T-helper 22 cell (primary cell): ENCODE data around the gene AAR2.

Experiments used
- DNase-seq: peaks from one replicate; pipeline ENCODE4 v3.0.0-alpha.2; 2020; ENCODE audit warnings: low read depth

AAR2 gene

GRCh38 chr20:36218380-36219064, 17.8 kb upstream of the AAR2 start:
- no peak for DNase-seq

- no peak for DNase-seq
Observed at GRCh38 chr20:36219671-36220220, 16.5 kb upstream of the AAR2 start.

GRCh38 chr20:36225666-36226065, 10.6 kb upstream of the AAR2 start:
- no peak for DNase-seq

- DNase-seq = no peak
Observed at GRCh38 chr20:36228770-36229169, 7.5 kb upstream of the AAR2 start.

DNA sequence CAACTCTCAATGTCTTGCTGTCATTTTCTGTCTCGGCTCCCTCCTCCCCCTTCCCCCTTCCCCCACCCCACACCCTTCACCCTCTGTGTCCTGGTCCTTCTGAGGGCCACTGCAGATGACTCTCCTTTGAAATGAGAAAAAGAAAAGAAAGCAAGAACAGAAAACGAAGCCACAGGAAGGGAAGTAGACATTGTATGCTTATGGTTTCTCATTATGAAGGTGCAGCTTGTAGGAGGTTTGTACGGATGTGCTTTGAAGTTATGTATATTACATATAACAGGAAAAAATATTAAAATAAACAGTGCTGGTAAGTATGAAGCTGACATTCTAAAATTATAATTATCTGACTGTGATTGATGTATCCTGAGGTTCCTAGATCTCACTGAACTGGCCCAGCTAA, 6.3 kb upstream of the AAR2 start:
- DNase-seq = no peak

GRCh38 chr20:36231331-36231730, 4.9 kb upstream of the AAR2 start:
- DNase-seq = no peak

DNA sequence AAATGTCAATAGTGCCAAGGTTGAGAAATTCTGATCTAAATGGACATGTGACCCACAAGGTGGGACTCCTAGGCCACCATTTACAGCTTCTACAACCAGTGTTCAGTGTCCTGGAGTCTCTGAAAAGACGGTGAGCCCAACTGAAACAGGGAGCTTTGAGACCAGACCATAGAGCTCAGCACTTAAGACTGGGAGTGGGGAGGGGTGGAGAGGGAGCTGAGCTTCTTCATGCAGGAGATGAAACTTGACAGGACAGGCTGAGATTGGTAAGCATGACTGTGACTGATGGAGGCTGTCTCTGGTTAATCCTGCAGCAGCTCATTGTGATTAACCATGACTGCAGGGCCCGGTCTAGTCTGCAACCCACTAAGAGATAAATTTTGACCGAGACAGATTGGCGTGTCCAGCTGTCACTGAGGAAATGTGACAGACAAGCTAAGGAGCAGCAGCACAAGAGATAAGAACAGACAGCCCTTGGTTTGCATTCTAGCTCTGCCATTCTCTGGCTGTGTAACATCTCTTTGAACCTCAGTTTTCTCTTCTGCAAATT, 1.4 kb upstream of the AAR2 start:
- no peak for DNase-seq

- DNase-seq = no peak
Observed at GRCh38 chr20:36236786-36237121, 476 bp downstream of the AAR2 start.

DNA sequence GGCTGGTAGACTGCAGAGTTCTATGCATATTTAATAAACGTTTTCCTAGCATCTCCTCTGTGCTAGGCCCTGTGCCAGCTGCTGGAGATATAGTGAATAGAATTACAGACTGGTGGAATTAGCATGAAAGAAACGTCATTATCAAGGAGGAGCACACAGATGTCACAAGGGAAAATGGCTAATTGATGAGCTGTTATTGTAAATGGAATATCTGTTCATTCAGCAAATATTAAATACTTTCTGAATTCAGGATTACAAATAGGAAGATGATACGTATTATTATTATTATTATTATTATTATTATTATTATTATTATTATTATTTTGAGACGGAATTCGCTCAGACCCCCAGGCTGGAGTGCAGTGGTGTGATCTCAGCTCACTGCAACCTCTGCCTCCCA, 1.2 kb downstream of the AAR2 start:
- DNase-seq = no peak

GRCh38 chr20:36238153-36238552, 1.9 kb downstream of the AAR2 start:
- DNase-seq = no peak

- no peak for DNase-seq
Observed at GRCh38 chr20:36238760-36239159, 2.5 kb downstream of the AAR2 start.

GRCh38 chr20:36240076-36240475, 3.8 kb downstream of the AAR2 start:
- DNase-seq = no peak

DNA sequence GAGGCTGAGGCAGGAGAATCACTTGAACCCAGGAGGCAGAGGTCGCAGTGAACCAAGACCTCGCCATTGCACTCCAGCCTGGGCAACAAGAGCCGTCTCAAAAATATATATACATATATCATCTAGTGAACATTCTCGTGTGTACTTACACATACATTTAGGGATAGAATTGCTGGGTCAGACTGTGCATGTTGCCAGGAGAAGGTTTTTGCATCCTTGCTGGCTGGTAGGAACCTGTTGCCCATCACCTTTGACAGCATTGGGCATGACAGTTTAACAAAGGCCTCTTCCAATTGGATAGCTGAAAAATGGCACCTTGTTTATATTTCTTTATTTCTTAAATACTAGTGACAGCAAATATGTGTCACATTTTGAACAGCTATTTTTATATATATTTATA, 5.4 kb downstream of the AAR2 start:
- DNase-seq = no peak

GRCh38 chr20:36243726-36244125, 7.4 kb downstream of the AAR2 start:
- no peak for DNase-seq

DNA sequence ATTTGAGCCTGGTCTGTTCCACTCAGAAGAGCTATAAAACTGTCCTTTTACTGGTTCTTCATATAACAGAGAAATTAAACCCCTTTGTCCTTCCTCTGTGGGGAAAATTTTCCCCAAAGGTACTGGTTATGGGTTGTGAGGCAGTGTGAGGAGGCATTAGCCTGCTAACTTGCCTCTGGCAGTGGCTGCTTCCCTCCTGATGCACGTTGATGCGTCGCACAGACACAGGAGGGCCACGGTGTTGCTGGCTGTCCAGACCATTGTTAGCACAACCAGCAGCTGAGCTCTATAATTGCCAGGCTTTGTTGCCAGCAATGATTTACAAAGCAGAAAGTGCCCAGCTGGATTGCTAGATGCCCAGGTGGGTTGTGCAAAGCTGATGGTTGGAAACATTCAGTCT, 10.1 kb downstream of the AAR2 start:
- DNase-seq = no peak

DNA sequence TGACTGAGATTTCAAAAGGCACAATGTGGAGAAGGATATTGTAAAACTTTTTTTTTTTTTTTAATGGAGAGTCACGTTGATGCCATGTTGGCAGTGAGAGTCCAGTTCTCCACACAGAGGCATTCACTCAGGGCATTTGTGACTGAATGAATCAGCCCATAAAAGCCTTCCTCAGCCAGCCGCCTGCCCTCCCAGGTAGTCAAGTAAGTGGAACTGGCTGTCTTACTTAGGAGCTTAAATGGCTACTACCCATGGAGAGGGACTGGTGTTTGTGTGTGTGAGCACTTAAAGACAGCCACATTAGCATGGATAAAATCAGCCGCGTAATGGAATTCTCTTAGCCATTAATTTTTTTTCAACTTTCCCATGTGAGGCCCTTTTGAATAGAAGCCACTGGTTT, 12.6 kb downstream of the AAR2 start:
- no peak for DNase-seq

GRCh38 chr20:36249450-36249849, 13.2 kb downstream of the AAR2 start:
- DNase-seq = no peak

DNA sequence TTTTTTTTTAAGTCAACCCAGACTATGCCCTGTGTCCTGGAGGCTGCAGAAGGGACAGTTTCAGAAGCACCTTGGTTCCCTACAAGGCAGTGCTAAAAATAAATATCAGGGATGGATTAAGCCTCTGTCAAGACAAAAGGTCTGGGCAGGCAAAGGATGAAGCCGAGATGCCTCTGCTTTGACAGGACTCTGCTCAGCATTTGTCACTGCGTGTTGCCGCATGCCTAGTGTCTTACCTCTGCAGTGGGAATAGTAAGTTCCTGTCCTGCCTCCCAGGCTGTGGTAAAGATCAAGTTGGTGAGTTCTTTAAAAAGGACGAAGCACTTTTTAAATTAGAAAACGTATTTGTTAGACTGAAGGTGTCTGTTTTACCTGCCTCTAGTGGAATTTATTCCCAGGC, 15.1 kb downstream of the AAR2 start:
- no peak for DNase-seq

DNA sequence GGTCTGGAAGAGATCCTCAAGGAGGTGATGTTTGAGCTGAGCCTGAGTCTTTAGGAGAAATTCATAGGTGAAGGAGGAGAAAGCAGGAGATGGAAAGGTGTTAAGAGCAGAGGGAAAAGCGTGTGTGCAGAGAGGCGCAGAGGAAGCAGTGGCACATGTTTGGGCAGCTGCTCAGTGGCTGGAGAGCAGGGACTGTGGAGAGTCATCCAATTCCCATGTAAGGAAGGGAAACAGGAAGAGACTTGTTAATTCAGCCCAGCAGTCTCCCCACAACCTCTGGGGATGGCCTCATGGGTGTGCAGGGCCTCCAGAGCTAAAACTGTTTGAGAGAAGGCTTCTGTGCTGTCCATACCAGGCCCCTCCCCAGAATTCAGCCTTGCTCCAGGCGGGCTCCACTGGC, 16.2 kb downstream of the AAR2 start:
- no peak for DNase-seq

- no peak for DNase-seq
Observed at GRCh38 chr20:36253036-36253435, 16.8 kb downstream of the AAR2 start.

- DNase-seq = no peak
Observed at GRCh38 chr20:36254076-36254475, 17.8 kb downstream of the AAR2 start.

DNA sequence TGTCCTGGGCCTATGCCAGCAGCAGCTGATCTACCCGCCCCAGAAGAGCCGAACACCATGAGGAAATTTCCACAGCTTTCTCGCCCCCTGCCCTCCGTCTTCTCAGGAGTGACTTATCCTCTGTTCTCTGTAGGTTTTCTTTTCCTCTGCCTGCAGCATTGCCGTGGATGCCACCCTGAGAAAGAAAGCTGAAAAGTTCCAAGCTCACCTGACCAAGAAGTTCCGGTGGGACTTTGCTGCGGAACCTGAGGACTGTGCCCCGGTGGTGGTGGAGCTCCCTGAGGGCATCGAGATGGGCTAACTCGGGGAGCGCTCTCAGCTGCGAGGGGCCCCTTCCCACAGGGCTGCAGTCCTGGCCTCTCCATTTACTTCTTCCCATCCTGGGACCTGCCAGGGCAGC, 19.2 kb downstream of the AAR2 start:
- no peak for DNase-seq

GRCh38 chr20:36259177-36260061, 23.1 kb downstream of the AAR2 start:
- no peak for DNase-seq
